Peyer's patch (tissue), 4 donors: ENCODE data around the gene BMPR1B.

Experiments used
- POLR2A ChIP-seq, 2 donors: fragments of 450-650 bp; IDR thresholded peaks; one replicate each; pipeline ENCODE4 v1.5.1; 2017; ENCODE audit warnings: antibody characterized with exemption in 2 of 2, mild to moderate bottlenecking in 2 of 2, moderate library complexity in 2 of 2
- TF ChIP-seq, protein P1 (sequence below), 6 experiments: fragments of 450-650 bp in 4 of 6; fragments of 200-600 bp in 2 of 6; sonication (generic) in 1 of 6; IDR thresholded peaks; one replicate each; pipeline ENCODE4 v1.5.1; 2017 to 2019; ENCODE audit warnings: antibody characterized with exemption in 6 of 6, mild to moderate bottlenecking in 3 of 6, moderate library complexity in 1 of 6

DNA sequence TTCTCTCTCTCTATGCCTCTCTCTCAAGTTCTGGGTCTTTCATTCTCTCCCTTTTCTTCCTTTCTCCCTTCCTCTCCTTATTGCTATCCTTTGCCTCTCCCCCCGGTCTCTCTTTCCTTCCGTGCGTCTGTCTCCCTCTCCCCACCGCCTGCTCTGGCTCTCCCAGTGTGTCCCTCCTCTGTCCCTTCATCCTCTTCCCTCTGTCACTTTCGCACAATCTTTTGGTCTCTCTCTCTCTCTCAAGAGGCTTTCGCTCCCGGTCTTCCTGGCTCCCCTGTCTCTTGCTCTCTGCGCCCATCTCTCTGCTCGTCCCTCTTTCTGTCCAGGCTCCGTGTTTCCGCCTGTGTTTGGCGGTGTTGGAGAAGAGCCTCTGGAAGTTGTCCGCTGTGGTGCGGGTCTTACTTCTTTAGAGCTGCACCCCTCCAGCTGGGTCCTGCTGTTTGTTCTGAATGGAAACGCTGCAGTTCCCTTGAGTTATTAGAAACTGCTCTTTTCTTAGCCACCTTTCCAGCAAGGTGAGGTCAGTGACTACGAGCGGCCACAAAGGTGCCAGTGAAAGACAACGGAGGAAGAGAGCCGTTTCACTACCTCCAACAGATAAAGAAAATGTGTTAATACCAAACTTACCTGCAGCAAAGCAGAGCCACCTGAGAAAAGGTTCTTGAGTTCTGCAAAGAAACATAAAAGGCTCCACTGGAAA is 1.1 kb downstream of the BMPR1B start:
- TF ChIP-seq, protein P1, sequence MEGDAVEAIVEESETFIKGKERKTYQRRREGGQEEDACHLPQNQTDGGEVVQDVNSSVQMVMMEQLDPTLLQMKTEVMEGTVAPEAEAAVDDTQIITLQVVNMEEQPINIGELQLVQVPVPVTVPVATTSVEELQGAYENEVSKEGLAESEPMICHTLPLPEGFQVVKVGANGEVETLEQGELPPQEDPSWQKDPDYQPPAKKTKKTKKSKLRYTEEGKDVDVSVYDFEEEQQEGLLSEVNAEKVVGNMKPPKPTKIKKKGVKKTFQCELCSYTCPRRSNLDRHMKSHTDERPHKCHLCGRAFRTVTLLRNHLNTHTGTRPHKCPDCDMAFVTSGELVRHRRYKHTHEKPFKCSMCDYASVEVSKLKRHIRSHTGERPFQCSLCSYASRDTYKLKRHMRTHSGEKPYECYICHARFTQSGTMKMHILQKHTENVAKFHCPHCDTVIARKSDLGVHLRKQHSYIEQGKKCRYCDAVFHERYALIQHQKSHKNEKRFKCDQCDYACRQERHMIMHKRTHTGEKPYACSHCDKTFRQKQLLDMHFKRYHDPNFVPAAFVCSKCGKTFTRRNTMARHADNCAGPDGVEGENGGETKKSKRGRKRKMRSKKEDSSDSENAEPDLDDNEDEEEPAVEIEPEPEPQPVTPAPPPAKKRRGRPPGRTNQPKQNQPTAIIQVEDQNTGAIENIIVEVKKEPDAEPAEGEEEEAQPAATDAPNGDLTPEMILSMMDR (IDR thresholded peaks at IDR 0.05), result no peak
- no peak for TF ChIP-seq POLR2A (IDR thresholded peaks at IDR 0.05)
